H1 (cell line): ENCODE results near the gene ABI3.

Experiments used
- CTCF ChIP-seq, 3 experiments: IDR thresholded peaks; 1 replicate in 2 of 3; 2 replicates in 1 of 3; pipeline versions ENCODE4 v1.5.1 to v1.6.1; 2011; ENCODE audit warnings: low read length in 3 of 3, mild to moderate bottlenecking in 3 of 3, inconsistent platforms in 2 of 3, low read depth in 1 of 3, moderate library complexity in 1 of 3; ENCODE audit not compliant: insufficient read depth in 1 of 3; ENCODE audit errors: control extremely low read depth in 1 of 3
- E2F6 ChIP-seq: IDR thresholded peaks from 2 replicates; pipeline ENCODE4 v1.6.1; 2012; ENCODE audit warnings: inconsistent platforms
- EZH2 ChIP-seq: fragments of 200-600 bp; sonication (generic); IDR thresholded peaks from 2 replicates; pipeline ENCODE4 v1.7.1; 2012; ENCODE audit warnings: low read depth, mild to moderate bottlenecking, moderate library complexity, low read length, inconsistent platforms; ENCODE audit not compliant: severe bottlenecking
- FOSL1 ChIP-seq: IDR thresholded peaks from 2 replicates; pipeline ENCODE4 v1.6.1; 2011; ENCODE audit warnings: mild to moderate bottlenecking, low read depth, low read length, moderate library complexity; ENCODE audit not compliant: insufficient read depth
- JUND ChIP-seq: IDR thresholded peaks from 2 replicates; pipeline ENCODE4 v1.6.1; 2011; ENCODE audit warnings: mild to moderate bottlenecking, improper control_type of control experiment, low read length
- KDM1A ChIP-seq: fragments of 200-600, 300-600 bp; sonication (generic); IDR thresholded peaks from 2 replicates; pipeline ENCODE4 v1.7.1; 2016; ENCODE audit warnings: mild to moderate bottlenecking, low read length, borderline replicate concordance
- NANOG ChIP-seq: IDR thresholded peaks from 2 replicates; pipeline ENCODE4 v1.6.1; 2011; ENCODE audit warnings: low read length, low read depth, mild to moderate bottlenecking, inconsistent platforms; ENCODE audit not compliant: insufficient read depth, poor library complexity, severe bottlenecking
- PHF8 ChIP-seq: fragments of 200-600 bp; sonication (generic); conservative IDR thresholded peaks from 2 replicates; pipeline ENCODE4 v1.7.1; 2012; ENCODE audit warnings: low read depth, mild to moderate bottlenecking, inconsistent platforms, low read length, moderate library complexity
- POLR2A ChIP-seq, 2 experiments: IDR thresholded peaks; 1 replicate in 1 of 2; 2 replicates in 1 of 2; pipeline ENCODE4 v1.6.1; 2011; ENCODE audit warnings: low read depth in 2 of 2, low read length in 2 of 2, mild to moderate bottlenecking in 2 of 2; ENCODE audit errors: control extremely low read depth in 1 of 2
- TBP ChIP-seq: IDR thresholded peaks from 2 replicates; pipeline ENCODE4 v1.6.1; 2011; ENCODE audit warnings: low read depth, low read length, improper control_type of control experiment
- TEAD4 ChIP-seq: IDR thresholded peaks from 2 replicates; pipeline ENCODE4 v1.6.1; 2012; ENCODE audit warnings: low read depth, low read length, inconsistent platforms, mixed read lengths
- YY1 ChIP-seq: IDR thresholded peaks from 2 replicates; pipeline ENCODE4 v1.6.1; 2011; ENCODE audit warnings: low read depth, mild to moderate bottlenecking, low read length

DNA sequence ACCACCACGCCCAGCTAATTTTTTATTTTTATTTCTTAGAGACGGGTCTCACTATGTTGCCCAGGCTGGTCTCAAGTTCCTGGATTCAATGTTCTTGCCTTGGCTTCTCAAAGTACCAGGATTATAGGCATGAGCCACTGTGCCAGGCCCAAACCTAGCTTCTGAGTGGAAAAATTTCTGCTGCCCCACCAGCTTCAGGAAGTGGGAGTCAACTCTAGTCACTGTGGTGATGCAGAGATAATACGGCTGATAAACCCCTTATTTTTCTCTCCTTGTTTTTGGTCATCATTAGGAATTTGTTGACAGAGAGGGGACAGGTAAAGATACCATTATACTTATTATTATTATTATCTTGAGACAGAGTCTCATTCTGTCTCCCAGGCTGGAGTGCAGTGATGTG lies 47.9 kb downstream of the ABI3 start:
- TF ChIP-seq EZH2: no peak
- TF ChIP-seq CTCF (IDR thresholded peaks at IDR 0.05; ENCODE audit: control extremely low read depth in 1 of 3, insufficient read depth in 1 of 3, low read depth in 1 of 3, low read length in 3 of 3): no peak
- TF ChIP-seq KDM1A: no peak
- no peak for TF ChIP-seq E2F6
- TF ChIP-seq JUND: no peak
- no peak for TF ChIP-seq YY1
- TF ChIP-seq TEAD4: no peak
- TF ChIP-seq FOSL1: no peak
- no peak for TF ChIP-seq TBP
- TF ChIP-seq NANOG: no peak
- no peak for TF ChIP-seq POLR2A (IDR thresholded peaks at IDR 0.05; ENCODE audit: control extremely low read depth in 1 of 2, low read depth in 2 of 2, low read length in 2 of 2)
- no peak for TF ChIP-seq PHF8
